CD4-positive, alpha-beta T cell (primary cell): Measurements from ENCODE around the gene ELAPOR1. TPM values are rescaled to one million over a fixed set of nuclear protein-coding genes. Genes with fewer than 3 reads are reported as not detected.

Source experiments
- ATAC-seq: fragments of 200-7000 bp; cut with Tn5 transposase; one replicate; pipeline ENCODE4 v1.10.0; 2022; ENCODE audit warnings: mild to moderate bottlenecking; ENCODE audit not compliant: poor library complexity
- CTCF ChIA-PET: fragments of 350-600 bp; sonication (Branson Sonifier 250); formaldehyde crosslinking; loops from one replicate; lab custom pipeline; 2021; ENCODE audit warnings: antibody characterized with exemption, inconsistent platforms; lab: Charles Lee
- POLR2A ChIA-PET: fragments of 350-600 bp; sonication (Branson Sonifier 250); formaldehyde crosslinking; loops from one replicate; lab custom pipeline; 2021; ENCODE audit warnings: antibody characterized with exemption, inconsistent platforms; lab: Charles Lee
- DNase-seq, 14 experiments: peaks; one replicate each; pipeline ENCODE4 v3.0.0-alpha.2; 2013 to 2020; ENCODE audit warnings: mixed read lengths in 2 of 14
- H3K27ac ChIP-seq, 2 donors: one replicate each; pipeline versions ENCODE4 v1.5.1 to v1.7.0; 2013; ENCODE audit warnings: low read length in 2 of 2, low read depth in 1 of 2, mild to moderate bottlenecking in 1 of 2
- H3K27me3 ChIP-seq, 2 experiments: 1 replicate in 1 of 2; 2 replicates in 1 of 2; pipeline versions ENCODE4 v1.6.1 to v1.7.0; 2013; ENCODE audit warnings: low read length in 2 of 2, control low read depth in 1 of 2, mild to moderate bottlenecking in 1 of 2, moderate library complexity in 1 of 2; ENCODE audit not compliant: insufficient read depth in 2 of 2, control insufficient read depth in 1 of 2
- H3K36me3 ChIP-seq: one replicate; pipeline ENCODE4 v1.6.1; 2013; ENCODE audit warnings: low read length, control low read depth; ENCODE audit not compliant: insufficient read depth
- H3K4me1 ChIP-seq: one replicate; pipeline ENCODE4 v1.6.1; 2013; ENCODE audit warnings: low read length, control low read depth; ENCODE audit not compliant: insufficient read depth
- H3K4me3 ChIP-seq: one replicate; pipeline ENCODE4 v1.5.1; 2013; ENCODE audit warnings: mild to moderate bottlenecking, low read length, moderate library complexity
- H3K9me3 ChIP-seq, 2 experiments: 1 replicate in 1 of 2; 2 replicates in 1 of 2; pipeline versions ENCODE4 v1.6.1 to v1.7.0; 2013; ENCODE audit warnings: low read length in 2 of 2, mild to moderate bottlenecking in 2 of 2, control low read depth in 1 of 2, moderate library complexity in 1 of 2; ENCODE audit not compliant: control insufficient read depth in 1 of 2, insufficient read depth in 1 of 2
- H3K27ac Mint-ChIP-seq: one replicate; pipeline ENCODE4 v1.8.0; 2020; ENCODE audit warnings: mixed read lengths
- H3K27me3 Mint-ChIP-seq: one replicate; pipeline ENCODE4 v1.8.0; 2021; ENCODE audit warnings: mixed read lengths
- H3K36me3 Mint-ChIP-seq: one replicate; pipeline ENCODE4 v1.8.0; 2021; ENCODE audit warnings: low read depth, mixed read lengths
- H3K4me1 Mint-ChIP-seq: one replicate; pipeline ENCODE4 v1.8.0; 2021; ENCODE audit warnings: low read depth, mixed read lengths
- H3K4me3 Mint-ChIP-seq: one replicate; pipeline ENCODE4 v1.8.0; 2020; ENCODE audit warnings: mild to moderate bottlenecking, mixed read lengths
- H3K9me3 Mint-ChIP-seq: one replicate; pipeline ENCODE4 v1.8.0; 2020; ENCODE audit warnings: mixed read lengths
- CTCF ChIP-seq: fragments of 200-600 bp; IDR thresholded peaks from one replicate; pipeline ENCODE4 v1.8.0; 2022; ENCODE audit warnings: antibody characterized with exemption, mild to moderate bottlenecking
- intact Hi-C, 2 experiments: fragments of 100-400 bp; cut with DNase I in 1 of 2; cut with micrococcal nuclease in 1 of 2; formaldehyde crosslinking; loops; one replicate each; pipeline versions ENCODE4 v1.15.1 to v1.9.0; 2023 to 2025; cut with DNase I, micrococcal nuclease
- total RNA-seq, 174 experiments: library from RNA in 2 of 174; stranded (reverse) in 2 of 174; gene quantifications; one replicate each; pipeline ENCODE4 v1.2.3 and lab custom pipeline; 2021 to 2026

The ELAPOR1 gene
- total RNA-seq, 2 experiments from 2014 or later: 14.2 to 16.1 TPM

- Histone ChIP-seq H3K4me1 (no peaks in the 10 kb centered on the region), H3K27ac (no peak overlapping the region), H3K9me3 (no peaks in the 10 kb centered on the region), H3K4me3 (no peak overlapping the region), H3K27me3 (no peaks in the 10 kb centered on the region), H3K36me3 (no peaks in the 10 kb centered on the region)
- Mint-ChIP-seq H3K9me3 (no peaks in the 10 kb centered on the region), H3K36me3 (no peaks in the 10 kb centered on the region), H3K4me3 (no peak overlapping the region), H3K4me1 (no peaks in the 10 kb centered on the region), H3K27ac (no peak overlapping the region), H3K27me3 (no peaks in the 10 kb centered on the region)
- POLR2A ChIA-PET: no interaction called here
- CTCF ChIA-PET: interaction anchor here (0.7 kb wide), 1 partner anchor 8 kb away, joined by 3 read pairs; a partner anchor contains a TSS
- ATAC-seq (no peak), DNase-seq (no peak)
- no peak for TF ChIP-seq CTCF
- intact Hi-C loops: no loop called here
Observed at GRCh38 chr1:109120356-109120755, 6.4 kb downstream of the ELAPOR1 start.

- H3K36me3 Mint-ChIP-seq: peaks cover 1% of the 10 kb centered on the region
- H3K27ac ChIP-seq: no peak overlapping the region
- TF ChIP-seq CTCF: no peak
- no peak for DNase-seq
- no peak overlapping the region for H3K4me3 ChIP-seq
- H3K27me3 ChIP-seq: no peaks in the 10 kb centered on the region
- H3K4me1 Mint-ChIP-seq: peaks cover 17% of the 10 kb centered on the region
- intact Hi-C loops: no loop called here
- no peaks in the 10 kb centered on the region for H3K27me3 Mint-ChIP-seq
- peaks cover 6% of the 10 kb centered on the region for H3K4me1 ChIP-seq
- ChIA-PET CTCF (interaction anchor here (1.2 to 1.3 kb wide), 2 partner anchors 16 to 31 kb away, joined by 3 to 4 read pairs; no protein-coding TSS in a partner anchor), POLR2A (no interaction called here)
- no peaks in the 10 kb centered on the region for H3K9me3 ChIP-seq
- no peak overlapping the region for H3K27ac Mint-ChIP-seq
- H3K4me3 Mint-ChIP-seq: no peak overlapping the region
- no peaks in the 10 kb centered on the region for H3K9me3 Mint-ChIP-seq
- H3K36me3 ChIP-seq: no peaks in the 10 kb centered on the region
- ATAC-seq: no peak
Observed at GRCh38 chr1:109131059-109131458, 17.1 kb downstream of the ELAPOR1 start.

- H3K4me1 Mint-ChIP-seq: peaks cover 17% of the 10 kb centered on the region
- Histone ChIP-seq H3K27ac (no peak overlapping the region), H3K4me3 (no peak overlapping the region), H3K4me1 (peaks cover 6% of the 10 kb centered on the region), H3K36me3 (no peaks in the 10 kb centered on the region), H3K9me3 (no peaks in the 10 kb centered on the region), H3K27me3 (no peaks in the 10 kb centered on the region)
- intact Hi-C loops: no loop called here
- H3K27me3 Mint-ChIP-seq: no peaks in the 10 kb centered on the region
- H3K36me3 Mint-ChIP-seq: no peaks in the 10 kb centered on the region
- POLR2A ChIA-PET: no interaction called here
- DNase-seq (no peak), ATAC-seq (no peak)
- no peak overlapping the region for H3K4me3 Mint-ChIP-seq
- no peak overlapping the region for H3K27ac Mint-ChIP-seq
- CTCF ChIA-PET: interaction anchor here (1.2 kb wide), 1 partner anchor 17 kb away, joined by 3 read pairs; no protein-coding TSS in a partner anchor
- no peaks in the 10 kb centered on the region for H3K9me3 Mint-ChIP-seq
- no peak for TF ChIP-seq CTCF
Observed at GRCh38 chr1:109131800-109132199, 17.9 kb downstream of the ELAPOR1 start.
